Fibroblast of lung (primary cell): ENCODE measurements around the gene CLNK.

ENCODE experiments used
- CTCF ChIP-seq, 2 donors: IDR thresholded peaks in 1 of 2; conservative IDR thresholded peaks in 1 of 2; 1 replicate in 1 of 2; 2 replicates in 1 of 2; pipeline ENCODE4 v1.5.1; 2011 to 2012; ENCODE audit warnings: low read length in 2 of 2, control low read depth in 1 of 2, inconsistent platforms in 1 of 2, low read depth in 1 of 2, mild to moderate bottlenecking in 1 of 2
- EZH2 ChIP-seq: IDR thresholded peaks from 2 replicates; pipeline ENCODE4 v1.5.1; 2012; ENCODE audit warnings: low read length, control low read depth, mild to moderate bottlenecking; ENCODE audit errors: missing control alignments

- TF ChIP-seq CTCF (conservative IDR thresholded peaks at IDR 0.05 in 1 of 2, IDR thresholded peaks at IDR 0.05 in 1 of 2; ENCODE audit: low read depth in 1 of 2, low read length in 2 of 2) (no peak), EZH2 (no peak)
These were observed 115.1 kb downstream of the CLNK start for GRCh38 chr4:10569491-10569890.
